K562 (cell line): ENCODE measurements around the gene KIF6. TPM values are rescaled to one million over a fixed set of nuclear protein-coding genes. Genes with fewer than 3 reads are reported as not detected.
A peak's percentile ranks its signal among the peaks of the same experiment; 100 is the strongest.

Experiments used
- CC2D1A ChIP-seq: fragments of 450-650 bp; IDR thresholded peaks from 2 replicates; pipeline ENCODE4 v1.6.1; 2017; ENCODE audit warnings: mild to moderate bottlenecking
- CCAR2 ChIP-seq: fragments of 200-400 bp; formaldehyde crosslinking; IDR thresholded peaks from 2 replicates; pipeline ENCODE4 v1.6.1; 2017; ENCODE audit warnings: mild to moderate bottlenecking, low read depth, low read length
- CTCF ChIP-seq, 3 experiments: IDR thresholded peaks in 2 of 3; conservative IDR thresholded peaks in 1 of 3; 2 replicates each; pipeline ENCODE4 v1.5.1; 2011 to 2012; ENCODE audit warnings: low read length in 3 of 3, mild to moderate bottlenecking in 3 of 3, control low read depth in 2 of 3, improper control_type of control experiment in 1 of 3, inconsistent platforms in 1 of 3, low read depth in 1 of 3, mixed read lengths in 1 of 3, moderate library complexity in 1 of 3; ENCODE audit not compliant: insufficient read depth in 2 of 3
- ESRRB ChIP-seq: fragments of 250-450 bp; sonication (Bioruptor Pico); IDR thresholded peaks from 2 replicates; pipeline ENCODE4 v1.5.0; 2020; ENCODE audit warnings: mild to moderate bottlenecking, moderate library complexity, borderline replicate concordance
- ETV1 ChIP-seq: fragments of 450-650 bp; conservative IDR thresholded peaks from 2 replicates; pipeline ENCODE4 v1.6.1; 2016; ENCODE audit warnings: missing genetic modification characterization, control low read depth, low read depth, missing compliant biosample characterization
- GABPA ChIP-seq: fragments of 200-800 bp; sonication (Bioruptor generic); conservative IDR thresholded peaks from 2 replicates; pipeline ENCODE4 v1.6.1; 2016; ENCODE audit warnings: low read depth, missing genetic modification characterization, missing compliant biosample characterization
- KDM2B ChIP-seq: fragments of 250-450 bp; sonication (Bioruptor Pico); IDR thresholded peaks from 2 replicates; pipeline ENCODE4 v1.8.0; 2021; ENCODE audit warnings: mild to moderate bottlenecking, moderate library complexity
- KDM5B ChIP-seq: fragments of 200-600 bp; sonication (generic); IDR thresholded peaks from 2 replicates; pipeline ENCODE4 v1.6.1; 2012; ENCODE audit warnings: low read depth, mild to moderate bottlenecking, moderate library complexity, low read length, control low read depth, inconsistent platforms; ENCODE audit not compliant: insufficient replicate concordance
- L3MBTL2 ChIP-seq: fragments of 450-650 bp; IDR thresholded peaks from 2 replicates; pipeline ENCODE4 v1.6.1; 2016; ENCODE audit warnings: mild to moderate bottlenecking, moderate library complexity
- LEF1 ChIP-seq: fragments of 450-650 bp; IDR thresholded peaks from 2 replicates; pipeline ENCODE4 v1.6.1; 2016; ENCODE audit warnings: mild to moderate bottlenecking
- MTA3 ChIP-seq: fragments of 450-650 bp; formaldehyde crosslinking; IDR thresholded peaks from 2 replicates; pipeline ENCODE4 v1.6.1; 2017; ENCODE audit warnings: mild to moderate bottlenecking, borderline replicate concordance
- VEZF1 ChIP-seq: fragments of 200-800 bp; sonication (Bioruptor generic); IDR thresholded peaks from 2 replicates; pipeline ENCODE4 v1.6.1; 2017; ENCODE audit warnings: missing genetic modification characterization, missing compliant biosample characterization
- ZNF121 ChIP-seq: sonication (generic); formaldehyde crosslinking; conservative IDR thresholded peaks from 2 replicates; pipeline ENCODE4 v1.8.0; 2022; ENCODE audit warnings: missing genetic modification reagents
- polyA plus RNA-seq, 8 experiments: library from polyadenylated mRNA; depleted of rRNA in 4 of 8; stranded (reverse) in 5 of 8; unstranded in 3 of 8; fragments of >200 nt; fragmentation: Nextera tagmentation in 2 of 8; fragmentation: Illumina TruSeq in 1 of 8; extraction: Ambion mirVana in 2 of 8; extraction: Trizol in 1 of 8; gene quantifications; 2 replicates each; pipeline versions ENCODE4 v1.2.1 to v1.2.3, GENCODE V29; 2011 to 2014; ENCODE audit warnings: inconsistent platforms in 1 of 8, missing spikeins in 1 of 8
- total RNA-seq, 7 experiments: library from RNA; depleted of rRNA in 6 of 7; stranded (reverse); fragments of >200 nt in 6 of 7; fragmentation: Illumina TruSeq in 2 of 7; extraction: Trizol in 2 of 7; gene quantifications; 2 replicates each; pipeline versions ENCODE4 v1.2.1 to v1.2.3, GENCODE V29; 2011 to 2021; ENCODE audit warnings: low replicate concordance in 1 of 7

Gene KIF6
- total and polyA plus RNA-seq, 9 of the 15 experiments (the other 6 are each of a cell fraction or from before 2014, with no cell fraction given): not detected

GRCh38 chr6:39302669-39303424, 422.4 kb downstream of the KIF6 start (continued):
- TF ChIP-seq L3MBTL2 (peak; percentile 37; the same call in 1 of the 2 replicates), KDM2B (CRISPR knock-in tag) (no peak), CTCF (IDR thresholded peaks at IDR 0.05 in 2 of 3, conservative IDR thresholded peaks at IDR 0.05 in 1 of 3; ENCODE audit: insufficient read depth in 2 of 3, low read depth in 1 of 3, low read length in 3 of 3) (peak; percentile 97 to 98 (median 98)), KDM5B (no peak), MTA3 (peak; percentile 55; the same call in 1 of the 2 replicates), GABPA (tag) (peak; percentile 41; the same call in 1 of the 2 replicates), ZNF121 (CRISPR knock-in tag) (no peak), VEZF1 (CRISPR knock-in tag) (peak; percentile 31; the same call in 1 of the 2 replicates), CC2D1A (peak; percentile 87), ESRRB (CRISPR knock-in tag) (no peak), CCAR2 (no peak), LEF1 (no peak), ETV1 (tag) (peak; percentile 63; the same call in 1 of the 2 replicates)
